GM18511 (cell line): ENCODE data around the gene C1QTNF5.

Experiments used
- ATAC-seq: cut with Tn5 transposase; IDR thresholded peaks from one replicate; pipeline ENCODE4 v1.9.1; 2021; ENCODE audit warnings: mild to moderate bottlenecking, moderate library complexity; ENCODE audit not compliant: unreplicated experiment

C1QTNF5 gene

DNA sequence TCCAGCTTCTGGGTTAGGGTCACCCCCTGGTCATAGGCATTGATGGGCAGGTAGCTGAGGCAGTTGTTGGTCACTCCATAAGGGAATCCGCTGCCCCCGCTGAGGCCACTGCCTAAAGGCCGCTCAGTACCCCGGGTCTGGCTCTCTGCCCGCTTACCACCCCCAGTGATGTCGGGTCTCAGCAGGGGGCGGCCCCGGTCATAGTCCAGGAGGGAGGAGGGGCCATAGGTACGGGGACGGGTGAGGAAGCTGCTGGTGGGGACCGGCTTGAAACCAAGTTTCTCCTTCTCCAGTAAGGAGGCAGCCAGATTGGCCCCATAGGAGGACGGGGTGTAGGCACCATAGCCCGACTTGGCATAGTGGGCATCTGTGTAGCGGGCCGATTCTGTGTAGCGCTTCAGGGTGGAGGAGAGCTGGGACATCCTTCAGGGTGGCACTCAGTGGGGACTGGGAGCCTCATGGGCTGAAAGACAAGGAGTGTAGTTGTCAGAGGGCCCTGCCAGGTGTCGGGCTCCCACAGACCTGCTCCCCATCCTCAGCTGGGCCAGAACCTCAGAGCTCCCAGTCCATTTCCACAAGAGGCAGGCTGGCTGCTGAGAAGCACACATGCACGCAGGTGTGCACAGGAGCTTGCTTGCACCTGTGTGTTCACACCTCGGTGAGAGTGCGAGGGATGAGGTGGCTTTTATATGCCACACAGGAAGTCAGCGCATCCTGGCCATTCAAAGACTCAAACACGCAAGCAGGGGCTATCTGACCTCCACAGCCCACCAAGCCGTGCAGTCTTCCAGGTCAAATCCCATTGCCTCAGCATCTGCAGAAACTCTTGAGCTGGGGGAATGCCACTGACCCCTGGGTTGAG lies 32.6 kb upstream of the C1QTNF5 start:
- ATAC-seq: no peak

DNA sequence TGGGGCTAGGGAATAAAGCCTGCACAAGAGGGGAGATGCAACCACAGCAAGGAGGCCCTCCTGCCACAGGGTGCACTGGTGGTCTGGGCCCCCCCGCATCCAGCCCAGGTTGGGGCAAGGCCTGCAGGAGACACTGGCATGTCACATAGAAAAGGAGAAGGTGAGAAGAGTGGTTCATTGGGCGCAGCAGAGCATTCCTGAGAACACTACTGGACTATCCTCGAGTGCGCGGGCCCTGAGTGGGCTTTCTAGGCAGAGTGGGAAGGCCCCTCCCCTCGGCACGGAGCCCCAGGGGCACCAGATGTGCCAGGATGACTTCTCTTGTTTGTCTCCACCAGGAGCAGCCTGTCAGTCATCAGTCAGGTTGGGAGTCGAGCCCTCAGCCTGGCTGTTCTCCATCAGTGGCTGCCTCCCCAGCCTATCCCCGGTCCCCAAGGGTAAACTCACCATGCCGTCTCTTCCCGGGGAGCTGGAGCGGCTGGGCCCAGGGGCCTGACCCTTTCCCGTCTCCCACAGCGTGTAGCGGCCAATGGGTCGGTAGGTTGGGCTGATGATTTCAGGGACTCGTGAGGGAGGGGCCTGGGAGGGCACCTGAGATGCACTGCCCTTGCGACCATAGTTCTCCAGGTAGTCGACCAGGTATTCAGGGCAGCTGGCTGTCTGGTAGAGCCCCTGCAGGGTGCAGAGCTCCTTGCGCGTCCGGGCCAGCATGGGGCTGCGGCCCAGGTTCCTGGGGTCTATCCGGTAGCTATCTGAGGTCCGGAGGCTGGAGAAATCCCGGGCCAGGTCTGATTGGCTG lies 31.8 kb upstream of the C1QTNF5 start:
- no peak for ATAC-seq

DNA sequence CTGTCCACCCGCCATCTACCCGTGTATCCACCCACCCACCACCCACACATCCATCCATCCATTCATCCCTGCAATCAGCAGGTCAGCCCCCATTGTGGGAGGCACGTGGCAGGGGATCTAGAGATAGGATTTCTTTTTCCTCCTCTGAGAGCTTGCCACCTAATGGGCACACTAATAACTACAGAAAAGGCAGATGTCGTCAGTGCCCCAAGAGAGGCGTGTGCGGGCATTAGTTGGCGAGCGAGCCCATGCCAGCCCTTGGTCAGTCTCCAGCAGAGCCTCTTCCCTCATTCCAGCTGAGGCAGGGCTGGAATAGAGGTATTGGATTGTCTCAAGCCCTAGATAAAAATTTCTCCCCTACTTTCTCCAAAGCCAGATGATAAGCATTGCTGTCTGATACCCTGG lies 31.1 kb upstream of the C1QTNF5 start:
- ATAC-seq: no peak

DNA sequence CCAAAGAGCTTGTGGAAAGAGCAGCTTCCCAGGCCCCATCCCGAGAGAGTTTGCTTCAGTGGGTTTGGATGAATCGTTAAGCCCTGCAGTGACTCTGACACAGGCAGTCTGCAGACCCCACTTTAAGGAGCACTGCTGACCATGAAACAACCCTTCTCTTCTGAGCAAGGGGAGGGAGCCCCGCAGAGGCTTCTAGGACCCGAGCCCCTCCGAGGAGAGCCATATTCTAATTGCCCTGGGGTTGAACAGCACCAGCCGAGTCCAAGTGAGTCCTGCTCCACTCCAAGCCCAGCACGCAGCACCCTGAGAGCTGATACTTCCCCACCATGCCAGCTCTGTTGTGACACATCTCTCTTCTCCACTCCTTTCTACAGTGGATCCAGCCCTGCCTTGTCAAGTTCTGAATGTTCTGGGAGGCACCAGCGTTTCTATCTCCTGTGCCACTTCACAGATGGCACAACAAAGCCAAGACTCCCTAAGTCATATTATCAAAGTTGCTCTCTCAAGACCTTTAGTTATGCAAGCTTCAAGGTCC lies 30.5 kb upstream of the C1QTNF5 start:
- ATAC-seq: no peak

DNA sequence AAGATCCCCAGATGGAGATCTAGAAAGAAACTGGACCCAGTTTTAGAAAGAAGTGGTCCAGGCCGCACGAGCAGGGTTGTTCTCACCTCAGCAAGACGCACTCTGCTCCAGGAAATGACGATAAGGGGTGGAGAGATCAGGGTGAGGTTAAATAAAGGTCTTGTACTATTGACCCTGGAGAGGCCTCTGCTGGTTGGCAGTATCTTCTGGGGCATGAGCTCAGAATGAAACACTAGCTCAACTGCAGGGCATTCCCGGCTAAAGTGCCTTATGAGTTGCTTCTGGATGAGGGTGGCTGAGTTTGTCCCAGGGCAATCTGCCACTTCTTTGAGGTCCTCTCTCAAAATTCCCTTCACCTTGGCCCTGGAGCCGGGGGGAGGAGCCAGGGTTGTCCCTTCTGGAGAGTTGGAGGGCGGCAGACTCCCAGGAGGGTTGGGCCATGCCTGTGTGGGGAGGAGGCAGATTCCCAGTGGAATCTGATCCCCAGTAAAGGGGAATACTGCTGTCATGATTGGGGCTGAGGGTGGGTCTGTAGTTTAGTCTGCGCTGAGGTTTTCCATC lies 29.9 kb upstream of the C1QTNF5 start:
- no peak for ATAC-seq

DNA sequence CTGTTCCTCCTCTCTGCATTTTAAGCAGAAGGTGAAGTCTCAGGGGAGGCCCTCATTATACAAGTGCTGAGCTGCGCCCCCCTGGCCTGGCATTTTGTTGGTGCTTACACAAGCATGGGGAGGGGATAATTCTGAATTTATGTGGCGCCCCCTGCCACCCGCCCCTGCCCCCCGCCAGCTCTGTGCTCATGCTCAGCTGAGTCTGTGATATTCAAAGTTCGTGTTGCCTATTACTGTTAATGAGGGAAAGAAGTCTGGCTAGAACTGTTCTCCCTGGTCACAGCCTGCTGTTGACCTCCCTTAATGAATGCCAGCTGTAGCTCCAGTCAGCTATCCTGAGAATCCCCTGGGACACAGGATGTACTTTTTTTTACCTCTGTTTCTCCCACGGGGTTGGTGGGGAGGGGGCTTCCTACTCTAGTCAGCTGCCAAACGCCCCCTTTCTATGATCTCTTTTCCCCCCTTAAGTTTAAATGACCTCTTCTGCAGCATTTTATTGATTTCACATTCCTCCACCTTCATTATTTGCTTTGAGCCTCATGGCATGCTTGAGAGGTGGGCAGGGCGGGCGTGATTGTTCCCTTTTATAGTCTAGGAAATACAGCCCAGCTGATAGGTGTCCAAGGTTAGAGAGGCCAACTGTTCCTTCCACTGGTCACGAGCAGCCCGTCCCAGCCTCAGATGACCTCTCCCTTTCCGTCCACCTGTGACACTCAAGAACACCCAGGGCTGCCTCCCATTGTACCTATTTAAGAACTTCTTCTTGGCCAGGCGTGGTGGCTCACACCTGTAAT lies 28.6 kb upstream of the C1QTNF5 start:
- ATAC-seq: no peak

DNA sequence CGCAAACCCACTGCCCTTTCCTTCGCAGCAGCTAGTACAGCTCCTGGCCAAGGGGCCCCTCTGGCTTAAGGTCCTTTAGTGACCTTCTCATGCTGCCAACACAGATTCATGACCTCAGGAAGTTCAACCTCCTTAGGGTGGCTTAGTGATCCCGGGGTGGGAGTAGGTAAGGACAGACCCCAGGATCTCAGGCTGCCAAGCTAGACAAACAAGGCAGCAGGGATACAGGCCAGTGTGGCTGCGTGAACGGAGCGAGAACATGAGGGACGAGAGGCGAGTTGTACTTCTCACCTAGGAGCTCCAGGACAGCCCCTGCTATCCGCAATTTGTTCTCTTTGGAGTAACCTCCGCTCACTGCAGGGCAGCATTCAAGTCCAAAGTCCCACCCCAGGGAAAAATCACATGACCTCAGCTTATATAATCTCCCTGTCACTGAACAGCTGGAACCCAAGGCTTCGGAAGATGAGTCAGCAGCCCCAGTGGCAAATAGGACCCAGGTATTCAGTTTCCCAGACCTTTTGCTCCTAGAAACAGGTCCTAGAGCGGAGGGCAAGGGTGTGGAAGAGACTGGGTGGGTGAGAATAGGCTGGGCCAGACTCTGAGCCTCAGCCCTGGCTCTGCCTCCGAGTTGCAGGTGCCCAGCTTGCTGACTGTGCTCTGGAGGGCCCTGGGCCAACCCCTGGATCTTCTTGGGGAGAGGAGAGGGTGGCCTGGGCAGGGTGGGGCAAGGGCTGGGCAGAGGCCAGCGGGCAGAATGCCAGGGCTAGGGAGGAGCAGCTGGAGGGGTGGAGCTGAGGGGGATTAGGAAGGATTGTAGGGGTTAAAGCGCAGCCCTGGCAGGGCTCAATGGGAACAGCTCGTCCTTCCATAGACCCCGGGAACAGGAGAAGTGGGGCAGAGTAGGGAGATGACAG lies 27.7 kb upstream of the C1QTNF5 start:
- no peak for ATAC-seq

DNA sequence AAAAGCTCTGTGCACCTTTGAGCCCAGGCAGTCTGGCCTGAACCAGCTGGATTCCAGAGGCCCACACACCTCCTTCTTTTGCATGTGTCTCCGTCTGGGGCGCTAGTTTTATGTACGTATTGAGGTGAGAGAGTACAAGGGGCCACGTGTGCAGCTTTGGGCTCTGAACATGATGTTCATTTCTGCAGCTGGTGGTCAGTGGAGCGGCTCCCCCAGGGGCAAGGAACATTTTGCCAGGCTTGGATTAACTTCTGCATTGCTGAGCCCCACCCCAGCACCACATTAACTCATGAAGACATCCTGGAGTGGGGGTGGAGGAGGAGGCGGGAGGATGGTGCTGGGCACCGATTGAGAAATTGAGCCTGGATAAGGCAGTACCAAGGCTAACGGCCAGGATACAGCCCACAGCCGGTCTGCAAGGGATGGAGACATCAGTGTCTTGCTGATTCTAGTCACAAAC lies 27.0 kb upstream of the C1QTNF5 start:
- ATAC-seq: no peak

DNA sequence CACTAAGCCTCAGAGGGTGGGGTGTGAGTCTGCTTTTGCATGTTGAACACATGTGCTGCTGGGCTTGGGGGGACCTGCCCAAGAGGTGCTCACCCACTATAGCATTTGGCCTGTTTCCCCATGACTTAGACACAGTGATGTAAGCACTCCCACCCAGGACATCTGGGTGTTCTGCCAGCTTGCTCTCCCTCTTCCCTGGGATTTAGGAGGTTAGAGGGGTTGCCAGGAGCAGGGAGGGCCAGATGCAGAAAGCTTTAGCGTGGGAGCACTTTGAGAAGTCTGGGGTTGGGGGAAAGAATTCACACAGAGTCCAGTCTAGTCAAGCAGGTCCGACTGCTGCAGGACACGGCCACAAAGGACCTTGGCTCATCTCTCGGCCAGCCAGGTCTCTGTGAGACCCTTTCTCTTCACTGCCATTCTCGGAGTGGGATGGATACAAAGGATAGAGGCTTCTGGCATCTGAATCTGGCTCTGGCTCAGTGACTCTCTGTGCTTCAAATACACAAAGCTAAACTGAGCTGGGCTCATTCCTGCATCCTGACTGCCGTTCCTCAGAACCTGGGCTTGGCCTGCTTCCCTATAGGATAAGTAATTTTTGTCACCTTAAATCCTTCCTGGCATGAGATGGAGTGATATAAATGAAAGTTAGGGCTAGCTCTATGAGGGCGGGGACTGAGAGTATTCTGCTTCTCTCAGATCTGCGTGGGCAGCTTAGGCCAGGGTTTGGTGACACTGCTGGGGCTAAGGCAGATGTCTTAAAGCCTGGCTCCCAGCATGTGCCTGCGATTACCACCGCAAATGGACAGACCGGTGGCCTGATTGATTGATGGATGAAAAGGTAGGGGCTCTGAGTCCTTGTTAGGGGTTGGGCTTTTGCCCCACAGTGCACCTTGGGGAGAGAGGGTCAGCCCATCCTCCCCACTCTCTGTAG lies 26.3 kb upstream of the C1QTNF5 start:
- ATAC-seq: no peak

DNA sequence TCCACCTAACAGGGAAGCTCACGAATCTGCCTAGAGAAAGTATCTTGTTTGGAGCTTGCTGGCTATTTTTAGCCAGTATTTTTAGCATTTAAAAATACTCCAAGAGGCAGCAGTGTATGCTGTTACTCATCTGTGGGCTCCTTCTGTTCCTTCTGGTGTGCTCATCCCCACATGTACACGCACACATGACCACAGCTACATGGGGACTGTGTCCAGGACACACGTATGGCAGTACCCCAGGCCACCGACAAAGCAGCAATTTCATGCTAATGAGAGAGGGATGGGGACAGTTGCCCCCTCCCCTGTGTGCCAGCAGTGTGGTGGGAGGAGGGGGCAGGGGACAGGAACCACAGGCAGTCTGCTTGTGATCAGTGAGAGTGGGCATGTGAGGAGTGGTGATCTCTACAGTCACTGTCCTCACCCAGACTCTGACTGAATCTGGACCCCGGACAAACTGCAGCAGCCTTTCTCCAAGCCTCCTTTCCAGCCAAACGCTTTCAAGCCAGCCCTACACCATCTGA lies 24.4 kb upstream of the C1QTNF5 start:
- ATAC-seq: no peak

DNA sequence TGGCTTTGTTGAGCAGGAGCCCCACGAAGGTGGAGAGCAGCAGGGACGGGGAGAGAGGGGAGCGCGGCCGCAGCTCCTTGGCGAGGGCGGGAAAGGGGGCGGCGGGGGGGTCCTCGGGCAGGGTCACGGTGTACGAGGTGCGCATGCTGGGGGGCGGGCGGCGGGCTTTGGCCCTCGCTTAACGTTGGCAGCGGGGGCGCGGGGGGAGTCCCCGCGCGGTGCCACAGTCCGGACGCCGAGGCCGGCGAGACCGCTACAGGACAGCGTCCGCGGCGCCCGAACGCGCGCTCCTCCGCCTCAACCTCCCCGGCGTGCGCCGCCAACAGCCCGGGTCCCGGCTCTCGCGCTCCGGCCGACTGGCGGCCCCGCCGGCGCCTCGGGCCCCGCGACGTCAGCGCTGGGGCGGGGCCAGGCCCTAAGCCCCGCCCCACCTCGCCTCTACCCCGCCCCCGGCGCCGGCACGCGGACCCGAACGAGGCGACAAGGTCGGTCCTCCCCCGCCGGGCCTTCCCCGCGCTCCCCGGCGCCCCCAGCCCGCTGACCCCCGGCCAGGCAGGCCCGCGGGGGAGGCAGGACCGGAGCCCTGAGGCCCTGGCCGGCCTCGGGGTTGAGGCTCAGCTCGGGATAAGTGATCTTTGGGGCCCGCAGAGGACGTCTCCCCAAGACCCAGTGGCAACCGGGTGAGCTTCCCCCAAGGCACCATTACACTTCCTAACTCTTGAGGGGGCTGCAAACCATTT lies 23.3 kb upstream of the C1QTNF5 start:
- ATAC-seq: no peak

DNA sequence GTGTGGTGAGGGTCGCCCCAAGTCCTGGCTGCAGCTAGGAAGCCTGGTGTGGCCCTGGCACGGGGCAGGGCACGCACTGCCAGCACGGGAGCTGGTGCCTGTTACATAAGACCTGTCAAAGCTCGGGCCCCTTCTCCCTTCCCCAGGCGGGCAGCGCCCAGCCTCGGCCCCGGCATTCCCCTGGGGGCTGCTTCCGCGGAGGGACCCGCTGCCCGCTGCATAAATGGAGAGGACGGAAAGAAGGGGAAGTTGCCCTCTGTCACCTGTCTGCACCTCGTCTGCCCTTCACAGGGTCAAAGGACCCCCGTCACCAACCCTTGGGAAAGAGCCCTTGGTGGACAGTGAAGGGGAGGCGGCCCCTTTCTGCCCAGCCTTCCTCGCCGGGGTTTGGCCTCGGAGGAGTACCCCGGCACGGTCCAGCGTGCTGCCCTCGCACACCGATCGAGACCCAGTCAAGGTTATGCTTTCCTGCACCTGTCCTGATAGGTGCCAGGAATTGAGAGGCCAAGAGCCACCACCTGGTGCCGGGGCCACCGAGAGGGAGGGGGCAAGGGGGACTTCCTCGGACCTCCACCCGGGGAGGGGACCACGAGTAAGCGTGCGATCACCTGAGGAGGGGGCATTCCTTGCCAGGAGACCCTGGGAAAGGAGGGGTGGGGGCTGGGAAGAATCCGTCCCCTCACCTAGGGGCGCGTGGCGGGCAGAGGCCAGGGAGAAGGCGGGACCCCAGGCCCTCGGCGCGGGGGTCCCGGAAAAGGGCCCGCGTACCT lies 22.6 kb upstream of the C1QTNF5 start:
- no peak for ATAC-seq

DNA sequence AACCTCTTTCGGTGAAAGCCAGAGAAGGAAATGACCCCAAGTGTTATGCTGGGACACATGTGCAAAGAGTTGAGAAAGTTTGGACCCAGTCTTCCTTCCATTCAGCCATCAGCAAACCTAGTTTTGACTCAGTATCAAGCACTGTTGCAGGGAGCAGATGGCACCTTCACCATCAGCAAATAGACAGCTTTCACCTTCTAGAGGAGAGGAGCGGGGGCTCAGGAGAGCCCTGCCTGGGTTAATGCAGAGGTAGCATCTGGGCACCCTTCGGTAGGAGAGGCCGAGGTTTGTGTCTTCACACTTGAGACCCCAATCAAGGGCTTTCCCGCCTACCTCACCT lies 22.0 kb upstream of the C1QTNF5 start:
- ATAC-seq: no peak

DNA sequence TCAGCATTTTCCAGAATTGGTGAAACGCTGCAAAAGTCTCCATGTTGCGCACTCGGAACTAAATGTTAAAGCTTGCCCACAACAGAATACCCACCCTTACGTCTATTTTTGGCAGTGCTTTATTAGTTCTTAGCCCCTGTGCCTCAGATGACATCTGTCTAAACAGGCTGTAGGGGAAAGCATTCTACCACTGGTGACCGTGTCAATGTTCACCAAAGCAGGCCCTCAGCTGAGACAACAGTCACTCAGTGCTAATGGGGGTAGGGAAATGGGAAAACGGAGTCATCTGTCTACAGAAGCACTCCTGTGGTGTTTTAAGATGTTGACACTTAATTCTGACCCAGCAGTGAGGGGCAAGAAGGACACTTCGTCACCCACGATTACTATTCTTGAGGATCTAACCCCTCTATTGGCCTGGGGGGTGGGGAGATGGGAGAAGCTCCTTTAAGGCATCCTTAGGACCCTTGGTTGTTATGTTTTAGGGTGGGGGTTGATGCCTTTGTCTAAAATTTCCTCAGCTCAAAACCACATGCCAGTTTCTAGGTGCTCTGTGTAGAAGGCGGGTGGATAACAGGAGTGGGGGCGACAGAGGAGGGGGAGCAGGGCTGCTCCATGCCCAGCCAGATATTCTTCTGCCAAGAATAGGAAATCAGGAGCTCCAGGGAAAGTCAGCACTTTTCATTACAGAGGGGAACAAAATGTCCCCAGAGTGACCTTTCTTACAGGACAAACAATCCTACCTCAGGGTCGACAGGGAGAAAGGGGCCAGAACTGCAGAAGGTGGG lies 21.4 kb upstream of the C1QTNF5 start:
- ATAC-seq: no peak

DNA sequence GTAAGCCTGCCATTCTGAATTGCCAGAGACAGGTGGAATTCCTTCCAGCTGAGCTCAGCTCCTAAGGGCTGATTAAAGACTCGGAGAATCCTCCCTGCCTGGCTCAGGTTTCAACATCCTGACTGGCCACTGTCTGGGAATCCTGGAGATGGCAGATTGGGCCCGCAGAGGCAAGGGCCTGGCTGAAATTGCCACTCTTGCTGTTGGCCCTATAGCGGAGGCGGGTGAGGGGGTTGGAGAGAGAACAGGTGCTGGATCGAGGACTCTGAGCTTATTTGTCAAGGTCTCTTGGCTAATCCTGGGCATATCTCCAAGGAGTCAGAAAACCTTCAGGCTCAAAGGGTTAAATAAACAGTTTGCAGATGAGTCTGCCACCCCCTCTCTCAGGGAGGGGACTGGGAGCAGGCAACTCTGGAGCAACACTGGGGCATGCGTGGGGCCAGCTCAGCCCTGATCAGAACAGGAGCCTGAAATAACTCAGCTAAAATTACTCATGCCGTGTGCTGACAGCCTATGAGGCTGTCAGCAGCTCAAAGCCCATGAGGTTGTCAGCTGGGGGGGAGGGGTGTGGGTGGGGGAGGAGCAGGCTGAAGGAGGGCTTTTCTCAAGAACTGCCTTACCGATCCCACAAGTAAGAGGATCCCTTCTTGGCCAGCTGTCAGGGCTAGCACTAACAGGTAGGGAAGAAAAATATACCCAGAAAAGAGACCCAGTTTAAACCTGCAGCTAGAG lies 20.5 kb upstream of the C1QTNF5 start:
- ATAC-seq: no peak
